ENCODE data around the gene ASGR1.

Gene ASGR1

DNA sequence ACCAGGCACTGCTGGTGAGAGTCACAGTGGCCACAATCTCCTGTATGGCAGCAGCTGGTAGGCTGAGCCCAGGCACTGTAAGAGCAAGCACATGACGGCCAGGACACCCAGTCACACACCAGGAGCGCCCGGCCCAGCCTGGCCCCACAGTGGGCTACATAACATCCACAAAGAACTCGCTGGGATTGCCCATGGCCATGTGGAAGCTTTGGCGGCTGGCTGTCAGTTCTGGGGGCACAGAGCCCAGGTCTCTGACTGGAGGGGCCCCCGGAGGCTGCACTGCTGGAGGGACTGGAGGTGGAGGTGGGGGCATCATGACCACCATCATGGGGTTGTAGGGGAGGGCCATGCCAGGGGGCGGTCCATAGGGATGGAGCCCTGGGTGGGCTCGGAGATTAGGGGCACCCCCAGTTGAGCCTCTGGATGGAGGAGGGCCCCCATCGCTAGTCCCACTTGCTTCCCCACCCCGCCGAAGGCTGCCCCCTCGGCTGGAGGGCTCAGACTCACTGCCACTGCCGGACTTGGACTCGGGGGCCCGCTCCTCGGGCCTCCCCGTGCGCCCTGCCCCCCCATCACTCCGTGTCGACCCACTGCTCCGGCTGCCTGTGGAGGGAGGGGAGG, 46.7 kb upstream of the ASGR1 start:
- TF ChIP-seq, protein P1, sequence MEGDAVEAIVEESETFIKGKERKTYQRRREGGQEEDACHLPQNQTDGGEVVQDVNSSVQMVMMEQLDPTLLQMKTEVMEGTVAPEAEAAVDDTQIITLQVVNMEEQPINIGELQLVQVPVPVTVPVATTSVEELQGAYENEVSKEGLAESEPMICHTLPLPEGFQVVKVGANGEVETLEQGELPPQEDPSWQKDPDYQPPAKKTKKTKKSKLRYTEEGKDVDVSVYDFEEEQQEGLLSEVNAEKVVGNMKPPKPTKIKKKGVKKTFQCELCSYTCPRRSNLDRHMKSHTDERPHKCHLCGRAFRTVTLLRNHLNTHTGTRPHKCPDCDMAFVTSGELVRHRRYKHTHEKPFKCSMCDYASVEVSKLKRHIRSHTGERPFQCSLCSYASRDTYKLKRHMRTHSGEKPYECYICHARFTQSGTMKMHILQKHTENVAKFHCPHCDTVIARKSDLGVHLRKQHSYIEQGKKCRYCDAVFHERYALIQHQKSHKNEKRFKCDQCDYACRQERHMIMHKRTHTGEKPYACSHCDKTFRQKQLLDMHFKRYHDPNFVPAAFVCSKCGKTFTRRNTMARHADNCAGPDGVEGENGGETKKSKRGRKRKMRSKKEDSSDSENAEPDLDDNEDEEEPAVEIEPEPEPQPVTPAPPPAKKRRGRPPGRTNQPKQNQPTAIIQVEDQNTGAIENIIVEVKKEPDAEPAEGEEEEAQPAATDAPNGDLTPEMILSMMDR (conservative IDR thresholded peaks at IDR 0.05; ENCODE audit: low read length) = no peak
- Histone ChIP-seq H3K9ac (ENCODE audit: low read depth, low read length, poor library complexity, severe bottlenecking) (no peak overlapping the region), H3K27me3 (ENCODE audit: insufficient read depth, low read length, poor library complexity, severe bottlenecking) (no peaks in the 10 kb centered on the region), H3K79me2 (ENCODE audit: insufficient read depth, low read length) (peaks cover 29% of the 10 kb centered on the region; the same call in 1 of the 2 replicates), H2AFZ (ENCODE audit: low read length) (no peak overlapping the region), H3K4me3 (ENCODE audit: low read length, poor library complexity, severe bottlenecking) (no peak overlapping the region), H3K9me2 (replicated peaks; ENCODE audit: low read depth, low read length) (no peaks in the 10 kb centered on the region), H3K9me3 (ENCODE audit: insufficient read depth, low read depth, low read length) (no peaks in the 10 kb centered on the region), H4K20me1 (ENCODE audit: insufficient read depth, low read length, poor library complexity, severe bottlenecking) (peaks cover 13% of the 10 kb centered on the region), H3K4me1 (ENCODE audit: insufficient read depth, low read length, poor library complexity, severe bottlenecking) (no peaks in the 10 kb centered on the region), H3K36me3 (ENCODE audit: insufficient read depth, low read length) (peaks cover 65% of the 10 kb centered on the region; the same call in 1 of the 2 replicates), H3K4me2 (ENCODE audit: low read depth, low read length, poor library complexity, severe bottlenecking) (no peak overlapping the region), H3F3A (ENCODE audit: low read depth) (no peaks in the 10 kb centered on the region)

DNA sequence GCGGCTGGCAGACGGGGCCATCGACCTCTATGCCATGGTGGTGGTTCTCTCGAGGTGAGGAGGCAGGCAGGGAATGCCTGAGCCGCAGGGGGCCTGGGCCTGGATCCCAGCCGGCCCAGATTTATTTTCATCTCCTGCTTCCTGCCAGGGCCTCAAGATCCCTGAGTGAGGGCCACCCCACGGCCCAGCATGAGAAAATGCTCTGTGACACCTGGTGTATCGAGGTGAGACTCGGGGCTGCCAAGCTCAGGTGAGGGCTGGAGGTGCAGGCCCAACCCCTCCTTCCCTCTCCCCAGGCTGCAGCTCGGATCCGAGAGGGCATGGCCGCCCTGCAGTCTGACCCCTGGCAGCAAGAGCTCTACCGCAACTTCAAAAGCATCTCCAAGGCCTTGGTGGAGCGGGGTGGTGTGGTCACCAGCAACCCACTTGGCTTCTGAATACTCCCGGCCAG, 45.5 kb upstream of the ASGR1 start:
- Histone ChIP-seq H3K9me3 (ENCODE audit: insufficient read depth, low read depth, low read length) (no peaks in the 10 kb centered on the region), H3K9ac (ENCODE audit: low read depth, low read length, poor library complexity, severe bottlenecking) (no peak overlapping the region)

DNA sequence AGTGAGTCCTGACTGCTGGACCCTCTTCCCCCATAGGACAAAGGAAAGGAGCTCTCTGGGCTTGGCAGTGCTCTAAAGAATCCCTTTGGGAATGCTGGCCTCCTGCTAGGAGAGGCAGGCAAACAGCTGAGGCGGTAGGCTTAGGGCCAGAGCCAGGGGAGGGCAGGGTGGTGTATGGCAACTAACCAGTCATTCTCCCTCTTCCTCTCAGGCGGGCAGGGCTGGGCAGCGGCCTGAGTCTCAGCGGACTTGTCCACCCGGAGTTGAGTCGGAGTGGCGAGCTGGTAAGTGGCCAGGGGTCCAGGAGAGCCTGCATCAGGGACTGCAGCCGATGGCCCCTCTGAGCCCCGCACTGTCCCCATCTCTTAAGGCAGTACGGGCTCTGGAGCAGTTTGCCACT, 44.9 kb upstream of the ASGR1 start:
- Histone ChIP-seq H3K79me2 (ENCODE audit: insufficient read depth, low read length) (peaks cover 22% of the 10 kb centered on the region; the same call in 1 of the 2 replicates), H3K4me1 (ENCODE audit: insufficient read depth, low read length, poor library complexity, severe bottlenecking) (peaks cover 10% of the 10 kb centered on the region), H3K4me2 (ENCODE audit: low read depth, low read length, poor library complexity, severe bottlenecking) (no peak overlapping the region), H3K9me2 (replicated peaks; ENCODE audit: low read depth, low read length) (no peaks in the 10 kb centered on the region), H3K4me3 (ENCODE audit: low read length, poor library complexity, severe bottlenecking) (no peak overlapping the region), H3F3A (ENCODE audit: low read depth) (no peaks in the 10 kb centered on the region), H2AFZ (ENCODE audit: low read length) (no peak overlapping the region), H3K36me3 (ENCODE audit: insufficient read depth, low read length) (peaks cover 54% of the 10 kb centered on the region; the same call in 1 of the 2 replicates), H3K27me3 (ENCODE audit: insufficient read depth, low read length, poor library complexity, severe bottlenecking) (no peaks in the 10 kb centered on the region), H3K9me3 (ENCODE audit: insufficient read depth, low read depth, low read length) (no peaks in the 10 kb centered on the region), H4K20me1 (ENCODE audit: insufficient read depth, low read length, poor library complexity, severe bottlenecking) (peaks cover 13% of the 10 kb centered on the region), H3K9ac (ENCODE audit: low read depth, low read length, poor library complexity, severe bottlenecking) (no peak overlapping the region)
- no peak for TF ChIP-seq EZH2phosphoT487 (IDR thresholded peaks at IDR 0.05; ENCODE audit: borderline replicate concordance)

More for the DNA sequence above, 45.5 kb upstream of the ASGR1 start:
- no peak overlapping the region for H2AFZ ChIP-seq (ENCODE audit: low read length)
- no peak overlapping the region for H3K4me3 ChIP-seq (ENCODE audit: low read length, poor library complexity, severe bottlenecking)
- peaks cover 13% of the 10 kb centered on the region for H4K20me1 ChIP-seq (ENCODE audit: insufficient read depth, low read length, poor library complexity, severe bottlenecking)
- peaks cover 59% of the 10 kb centered on the region; the same call in 1 of the 2 replicates for H3K36me3 ChIP-seq (ENCODE audit: insufficient read depth, low read length)
- H3K79me2 ChIP-seq (ENCODE audit: insufficient read depth, low read length) = peaks cover 27% of the 10 kb centered on the region; the same call in 1 of the 2 replicates
- H3F3A ChIP-seq (ENCODE audit: low read depth) = no peaks in the 10 kb centered on the region
- peaks cover 6% of the 10 kb centered on the region for H3K4me1 ChIP-seq (ENCODE audit: insufficient read depth, low read length, poor library complexity, severe bottlenecking)
- H3K27me3 ChIP-seq (ENCODE audit: insufficient read depth, low read length, poor library complexity, severe bottlenecking) = no peaks in the 10 kb centered on the region
- TF ChIP-seq, protein P1 (conservative IDR thresholded peaks at IDR 0.05; ENCODE audit: low read length) = no peak
- no peak for TF ChIP-seq EZH2phosphoT487 (IDR thresholded peaks at IDR 0.05; ENCODE audit: borderline replicate concordance)
- no peak overlapping the region for H3K4me2 ChIP-seq (ENCODE audit: low read depth, low read length, poor library complexity, severe bottlenecking)
- H3K9me2 ChIP-seq (replicated peaks; ENCODE audit: low read depth, low read length) = no peaks in the 10 kb centered on the region

DNA sequence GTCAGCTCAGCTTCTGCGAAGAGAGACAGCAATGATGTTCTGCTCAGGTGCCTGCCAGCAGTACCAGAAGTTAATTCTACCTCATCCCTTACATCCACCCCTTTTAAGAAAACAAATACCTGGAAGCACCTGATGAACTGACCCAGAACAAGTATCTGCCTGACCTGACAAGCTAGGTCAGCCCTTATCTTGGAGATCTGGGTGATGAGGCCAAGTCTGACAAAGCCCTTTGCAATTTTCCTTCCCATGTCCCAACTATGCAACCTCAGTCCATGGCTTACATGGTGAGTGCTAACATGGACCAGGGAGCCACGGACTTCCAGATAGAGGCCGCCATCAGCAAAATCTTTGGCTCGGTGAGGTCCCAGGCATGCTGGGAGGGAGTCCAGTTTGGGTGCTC, 44.2 kb upstream of the ASGR1 start:
- Histone ChIP-seq H3K4me2 (ENCODE audit: low read depth, low read length, poor library complexity, severe bottlenecking) (no peak overlapping the region), H2AFZ (ENCODE audit: low read length) (no peak overlapping the region), H3K9ac (ENCODE audit: low read depth, low read length, poor library complexity, severe bottlenecking) (no peak overlapping the region), H3K79me2 (ENCODE audit: insufficient read depth, low read length) (peaks cover 22% of the 10 kb centered on the region; the same call in 1 of the 2 replicates), H3K9me2 (replicated peaks; ENCODE audit: low read depth, low read length) (no peaks in the 10 kb centered on the region), H3K4me1 (ENCODE audit: insufficient read depth, low read length, poor library complexity, severe bottlenecking) (peaks cover 18% of the 10 kb centered on the region), H4K20me1 (ENCODE audit: insufficient read depth, low read length, poor library complexity, severe bottlenecking) (peaks cover 13% of the 10 kb centered on the region), H3K27me3 (ENCODE audit: insufficient read depth, low read length, poor library complexity, severe bottlenecking) (no peaks in the 10 kb centered on the region), H3K4me3 (ENCODE audit: low read length, poor library complexity, severe bottlenecking) (no peak overlapping the region), H3F3A (ENCODE audit: low read depth) (no peaks in the 10 kb centered on the region), H3K9me3 (ENCODE audit: insufficient read depth, low read depth, low read length) (no peaks in the 10 kb centered on the region), H3K36me3 (ENCODE audit: insufficient read depth, low read length) (peaks cover 48% of the 10 kb centered on the region; the same call in 1 of the 2 replicates)
- TF ChIP-seq, protein P1 (conservative IDR thresholded peaks at IDR 0.05; ENCODE audit: low read length) = no peak
- TF ChIP-seq EZH2phosphoT487 (IDR thresholded peaks at IDR 0.05; ENCODE audit: borderline replicate concordance) = no peak

All from Loucy (cell line).